ENCODE measurements around the gene DNM2. TPM values are rescaled to one million over a fixed set of nuclear protein-coding genes. Genes with fewer than 3 reads are reported as not detected.

Gene DNM2
- total RNA-seq, 1 donor from 2014 or later: 177 TPM

DNA sequence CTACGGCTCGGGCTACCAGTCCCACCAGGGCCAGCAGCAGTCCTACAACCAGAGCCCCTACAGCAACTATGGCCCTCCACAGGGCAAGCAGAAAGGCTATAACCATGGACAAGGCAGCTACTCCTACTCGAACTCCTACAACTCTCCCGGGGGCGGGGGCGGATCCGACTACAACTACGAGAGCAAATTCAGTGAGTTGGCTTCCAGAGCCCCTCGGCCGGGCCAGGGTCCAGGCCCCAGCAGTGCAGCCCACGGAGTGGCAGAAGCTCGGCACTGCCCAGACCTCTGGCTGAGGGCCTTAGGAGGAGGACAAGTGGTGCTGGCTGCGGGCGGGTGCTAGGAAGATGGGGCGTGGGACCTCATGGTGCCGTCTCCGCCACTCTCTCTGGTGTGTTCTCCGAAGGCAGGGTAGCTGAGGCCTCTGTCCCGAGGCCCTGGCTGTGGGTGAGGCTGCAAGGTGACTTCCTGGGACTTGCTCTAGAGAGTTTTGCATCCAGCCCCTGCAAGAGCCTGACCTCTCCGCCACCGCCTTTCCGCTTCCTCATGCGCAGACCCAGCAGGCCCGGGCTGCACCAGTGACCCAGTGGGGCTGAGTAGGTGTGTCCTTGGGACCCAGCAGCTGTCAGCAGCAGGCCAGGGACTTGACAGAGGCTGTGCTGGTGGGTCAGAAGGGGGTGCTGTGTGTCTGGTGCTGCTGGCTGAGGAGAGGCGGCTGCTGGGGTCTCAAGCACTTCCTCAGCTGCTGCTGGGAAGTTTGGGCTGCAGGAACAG is 30.2 kb upstream of the DNM2 start:
- intact Hi-C loops (cut with DNase I): no loop called here
- ATAC-seq: no peak
- peak; percentile 55 for DNase-seq (ENCODE audit: missing footprints)

DNA sequence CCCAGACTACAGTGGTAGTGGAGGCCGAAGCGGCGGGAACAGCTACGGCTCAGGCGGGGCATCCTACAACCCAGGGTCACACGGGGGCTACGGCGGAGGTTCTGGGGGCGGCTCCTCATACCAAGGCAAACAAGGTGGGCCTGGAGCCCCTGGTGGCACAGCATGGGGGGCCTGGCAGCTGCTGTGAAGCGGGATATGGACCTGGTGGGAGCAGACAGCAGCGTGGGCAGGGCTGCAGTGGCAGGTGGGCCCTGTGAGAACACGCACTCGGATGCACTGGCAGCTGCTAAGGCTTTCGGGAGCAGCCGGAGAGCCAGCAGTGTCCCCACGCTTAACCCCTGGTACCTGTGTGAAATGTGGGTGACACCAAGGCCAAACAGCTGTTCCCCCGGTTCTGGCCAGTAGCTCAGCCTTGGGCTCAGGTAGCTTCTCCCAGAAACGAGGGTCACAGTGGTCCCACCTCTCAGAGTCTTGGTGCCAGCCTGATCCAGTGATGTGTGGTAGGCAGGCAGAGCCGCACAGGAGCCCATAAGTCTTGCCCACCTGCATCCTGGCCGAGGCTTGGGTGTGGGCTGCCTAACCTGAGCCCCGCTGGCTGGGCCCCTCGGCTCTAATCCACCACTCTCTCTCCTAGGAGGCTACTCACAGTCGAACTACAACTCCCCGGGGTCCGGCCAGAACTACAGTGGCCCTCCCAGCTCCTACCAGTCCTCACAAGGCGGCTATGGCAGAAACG is 29.2 kb upstream of the DNM2 start:
- intact Hi-C loops (cut with DNase I): no loop called here

DNA sequence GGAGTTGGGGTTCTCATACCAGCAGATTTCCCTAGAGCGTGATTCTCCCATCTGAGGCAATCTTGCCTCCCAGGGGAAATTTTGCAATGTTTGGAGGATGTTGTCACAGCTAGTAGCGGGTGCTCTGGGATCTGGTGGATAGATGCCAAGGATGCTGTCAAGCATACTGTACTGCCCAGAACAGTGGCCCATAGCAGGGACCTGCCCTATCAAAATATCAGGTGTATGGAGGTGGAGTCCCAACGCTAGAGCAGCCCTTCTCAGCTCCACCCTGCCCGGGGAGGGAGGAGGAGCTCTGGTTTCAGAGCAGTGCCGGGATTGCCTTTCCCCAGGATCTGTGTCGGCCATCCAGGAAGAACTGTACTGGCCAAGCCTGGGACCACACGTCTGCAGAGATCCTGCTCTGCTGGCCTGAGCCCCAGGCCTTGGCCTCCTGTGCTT is 27.5 kb upstream of the DNM2 start:
- intact Hi-C loops (cut with DNase I): loop anchor here (5.0 kb wide), 1 partner anchor 38 kb away; the partner anchor contains the start of gene ILF3
- ATAC-seq (no peak), DNase-seq (ENCODE audit: missing footprints) (peak; percentile 13)

More for the DNA sequence above, 29.2 kb upstream of the DNM2 start:
- DNase-seq (ENCODE audit: missing footprints) (peak; percentile 54), ATAC-seq (no peak)

DNA sequence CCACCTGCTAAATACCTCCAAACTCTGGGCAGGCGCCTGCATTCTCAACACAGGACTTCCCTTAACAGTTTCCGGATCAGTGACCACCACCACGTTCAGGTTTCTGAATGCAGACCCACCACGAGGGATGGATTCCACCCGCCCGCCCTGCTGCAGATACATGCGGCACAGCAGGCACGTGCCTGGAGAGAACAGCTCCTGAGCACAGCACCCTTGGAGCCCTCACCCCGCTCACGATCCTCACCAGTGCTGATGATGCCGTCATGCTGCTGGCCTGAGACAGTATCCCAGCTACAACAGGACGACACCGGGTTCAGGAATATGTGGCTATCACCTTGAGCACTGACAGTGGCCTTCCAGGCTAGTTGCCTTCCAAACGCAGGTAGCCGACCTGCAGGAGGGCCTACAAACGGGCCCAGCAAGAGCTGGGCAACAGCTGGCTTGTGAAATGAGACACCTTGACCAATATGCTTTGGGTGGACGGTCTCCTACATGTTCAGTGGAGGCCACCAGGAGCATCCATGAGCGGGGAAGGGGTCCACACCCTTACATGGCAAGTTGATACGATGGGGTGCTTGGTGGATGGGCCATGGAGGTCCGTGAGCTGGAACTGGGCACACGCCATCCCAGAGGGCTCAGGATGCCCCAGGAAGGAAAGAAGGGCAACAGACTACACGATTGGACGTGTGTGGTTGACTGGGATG is 26.5 kb upstream of the DNM2 start:
- ATAC-seq (no peak), DNase-seq (ENCODE audit: missing footprints) (peak; percentile 57)
- intact Hi-C loops (cut with DNase I): loop anchor here (5.0 kb wide), 1 partner anchor 39 kb away; the partner anchor contains the start of gene ILF3

DNA sequence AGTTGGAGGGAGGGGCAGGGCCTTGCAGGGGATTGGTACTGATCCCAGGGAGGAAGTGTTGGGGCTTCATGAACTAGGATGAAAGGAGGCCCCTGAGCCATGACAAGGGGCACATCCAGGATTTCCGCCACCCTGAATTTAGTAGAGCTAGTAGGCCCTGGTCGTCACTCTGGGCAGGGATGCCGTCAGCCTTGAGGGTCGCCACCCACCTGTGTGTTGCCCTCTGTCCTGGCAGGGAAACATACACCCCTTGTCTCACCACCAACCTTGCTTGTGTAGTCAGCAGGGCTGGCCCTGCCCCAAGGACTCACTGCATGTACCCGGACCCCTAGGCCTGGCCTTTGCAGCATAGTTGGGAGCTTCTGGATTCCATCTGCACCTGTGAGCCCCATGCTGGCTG is 26.0 kb upstream of the DNM2 start:
- DNase-seq (ENCODE audit: missing footprints) (peak; percentile 34), ATAC-seq (no peak)
- intact Hi-C loops (cut with DNase I): loop anchor here (5.0 kb wide), 1 partner anchor 40 kb away; the partner anchor contains the start of gene ILF3

GRCh38 chr19:10692673-10693264 is 25.1 kb upstream of the DNM2 start:
- intact Hi-C loops (cut with DNase I): loop anchor here (5.0 kb wide), 1 partner anchor 40 kb away; the partner anchor contains the start of gene ILF3
- DNase-seq (ENCODE audit: missing footprints) (peak; percentile 28), ATAC-seq (no peak)

- intact Hi-C loops (cut with DNase I): loop anchor here (5.0 kb wide), 1 partner anchor 43 kb away; the partner anchor contains the start of gene ILF3
- no peak for DNase-seq (ENCODE audit: missing footprints)
- ATAC-seq: no peak
Measured at GRCh38 chr19:10694706-10695307, 23.1 kb upstream of the DNM2 start.

GRCh38 chr19:10695401-10696398 is 22.2 kb upstream of the DNM2 start:
- ATAC-seq (peak; percentile 99), DNase-seq (ENCODE audit: missing footprints) (peak; percentile 98)
- intact Hi-C loops (cut with DNase I): no loop called here

DNA sequence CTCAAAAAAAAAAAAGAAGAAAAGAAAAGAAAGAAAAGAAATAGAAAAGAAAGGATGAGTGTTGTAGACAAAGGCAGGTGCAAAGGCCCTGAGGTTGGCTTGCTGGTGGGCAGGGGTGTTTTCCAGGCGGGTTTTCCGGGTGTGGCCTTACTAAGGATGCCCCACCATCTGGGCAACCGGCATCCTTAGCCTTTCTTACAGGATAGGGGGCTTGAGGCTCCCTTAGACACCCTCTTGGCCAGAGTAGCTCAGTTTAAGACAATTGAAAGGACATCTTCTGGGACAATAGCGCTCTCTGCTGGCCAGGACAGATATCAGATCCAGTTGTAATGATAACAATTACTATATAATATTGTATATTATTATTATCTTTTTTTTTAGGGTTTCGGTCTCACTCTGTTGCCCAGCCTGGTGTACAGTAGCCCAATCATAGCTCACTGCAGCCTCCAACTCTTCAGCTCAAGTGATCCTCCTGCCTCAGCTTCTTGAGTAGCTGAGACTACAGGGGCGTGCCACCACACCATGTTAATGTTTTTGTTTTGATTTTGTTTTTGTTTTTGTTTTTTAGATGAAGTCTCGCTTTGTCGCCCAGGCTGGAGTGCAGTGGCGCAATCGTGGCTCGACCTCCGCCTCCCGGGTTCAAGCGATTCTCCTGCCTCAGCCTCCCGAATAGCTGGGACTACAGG is 18.1 kb upstream of the DNM2 start:
- DNase-seq (ENCODE audit: missing footprints) (peak; percentile 23), ATAC-seq (no peak)
- intact Hi-C loops (cut with DNase I): loop anchor here (2.0 kb wide), 1 partner anchor 119 kb away; no protein-coding TSS in a partner anchor

- peak; percentile 25 for ATAC-seq
- DNase-seq (ENCODE audit: missing footprints): no peak
- intact Hi-C loops (cut with DNase I): loop anchor here (2.0 kb wide), 1 partner anchor 121 kb away; no protein-coding TSS in a partner anchor
Measured at GRCh38 chr19:10701955-10702525, 15.8 kb upstream of the DNM2 start.

DNA sequence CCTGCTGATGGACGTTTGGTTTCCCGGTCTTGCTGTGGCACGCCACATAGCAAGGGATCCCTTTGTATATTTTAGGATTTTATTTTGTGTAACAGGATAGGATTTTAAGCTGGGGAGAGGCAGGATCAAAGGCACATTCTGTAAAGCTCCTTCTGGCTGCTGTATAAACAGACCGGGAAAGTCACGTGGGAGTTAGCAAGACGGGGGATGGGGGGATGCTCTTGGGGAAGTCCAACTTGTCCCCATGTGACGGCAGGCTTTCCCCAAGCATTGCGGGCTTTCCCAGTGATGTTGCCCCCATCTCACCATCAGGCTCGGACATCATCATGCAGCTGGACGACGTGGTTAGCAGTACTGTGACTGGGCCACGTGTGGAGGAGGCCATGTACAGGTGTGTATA is 10.9 kb upstream of the DNM2 start:
- intact Hi-C loops (cut with DNase I): no loop called here
- ATAC-seq (no peak), DNase-seq (ENCODE audit: missing footprints) (no peak)

- ATAC-seq (no peak), DNase-seq (ENCODE audit: missing footprints) (no peak)
- intact Hi-C loops (cut with DNase I): no loop called here
Measured at GRCh38 chr19:10707440-10707839, 10.4 kb upstream of the DNM2 start.

DNA sequence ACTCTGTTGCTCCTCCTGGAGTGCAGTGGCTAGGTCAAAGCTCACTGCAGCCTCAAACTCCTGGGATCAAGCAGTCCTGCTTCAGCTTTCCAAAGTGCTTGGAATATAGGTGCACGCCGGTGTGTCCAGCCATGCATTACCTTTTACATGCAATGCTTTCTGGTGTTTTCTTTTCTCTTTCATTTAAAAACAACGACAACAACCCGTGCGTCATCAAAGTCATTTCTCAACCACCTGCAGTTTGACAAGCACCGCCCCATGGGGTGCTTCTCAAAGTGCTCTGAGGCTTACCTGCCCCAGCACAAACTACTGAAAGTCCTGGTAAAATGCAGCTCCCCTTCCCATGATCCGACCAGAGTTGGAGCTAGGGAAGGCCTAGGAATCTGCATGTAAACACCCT is 9.6 kb upstream of the DNM2 start:
- intact Hi-C loops (cut with DNase I): no loop called here
- DNase-seq (ENCODE audit: missing footprints) (no peak), ATAC-seq (no peak)

DNA sequence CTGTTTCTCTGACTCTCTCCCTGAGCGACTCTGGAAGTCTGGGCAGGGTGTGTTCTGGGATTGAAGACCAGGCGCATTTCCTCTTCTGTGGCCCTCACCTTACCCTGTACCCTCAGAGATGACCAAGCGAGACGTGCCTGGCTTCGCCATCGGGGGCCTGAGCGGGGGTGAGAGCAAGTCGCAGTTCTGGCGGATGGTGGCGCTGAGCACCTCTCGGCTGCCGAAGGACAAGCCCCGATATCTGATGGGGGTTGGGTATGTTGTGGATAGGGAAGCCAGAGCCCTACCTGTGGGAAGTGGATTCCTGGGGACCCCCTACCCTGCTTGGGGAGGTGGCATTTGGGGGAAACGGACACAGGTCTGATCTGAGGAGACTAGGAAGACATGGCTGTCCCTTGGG is 5.8 kb upstream of the DNM2 start:
- DNase-seq (ENCODE audit: missing footprints): no peak
- intact Hi-C loops (cut with DNase I): no loop called here
- no peak for ATAC-seq

DNA sequence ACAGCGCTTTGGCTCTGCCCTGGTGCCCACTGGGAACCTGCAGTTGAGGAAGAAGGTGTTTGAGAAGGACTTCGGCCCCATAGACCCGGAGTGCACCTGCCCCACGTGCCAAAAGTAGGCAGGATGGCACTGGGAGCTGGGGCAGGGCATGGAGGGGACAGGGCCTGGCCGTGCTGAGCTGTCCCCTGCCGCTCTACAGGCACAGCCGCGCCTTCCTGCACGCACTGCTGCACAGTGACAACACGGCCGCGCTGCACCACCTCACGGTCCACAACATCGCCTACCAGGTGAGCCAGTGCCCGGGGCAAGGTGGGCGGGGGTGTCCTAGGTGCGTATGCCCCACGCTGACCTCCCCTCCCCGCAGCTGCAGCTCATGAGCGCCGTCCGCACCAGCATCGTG is 5.1 kb upstream of the DNM2 start:
- DNase-seq (ENCODE audit: missing footprints) (no peak), ATAC-seq (no peak)
- intact Hi-C loops (cut with DNase I): no loop called here

DNA sequence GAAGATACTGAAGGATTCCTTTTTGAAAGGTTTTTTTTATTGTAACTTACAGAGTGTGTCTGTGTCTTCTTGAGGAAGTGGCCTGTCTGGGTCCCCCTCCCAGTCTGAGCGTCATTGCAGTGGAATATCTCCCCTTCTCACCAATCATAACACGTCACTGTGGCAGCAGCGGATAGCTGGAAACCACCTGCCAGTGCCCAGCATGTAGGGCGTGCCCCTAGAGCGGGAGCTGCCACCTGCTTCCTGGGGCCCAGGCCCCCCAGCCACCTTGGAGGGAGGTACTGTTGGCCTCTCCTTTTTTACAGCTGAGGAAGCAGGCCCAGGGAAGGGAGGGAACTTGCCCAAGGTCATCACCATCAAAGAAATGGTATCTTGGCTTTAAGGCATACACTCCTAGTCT is 4.6 kb upstream of the DNM2 start:
- intact Hi-C loops (cut with DNase I): no loop called here
- no peak for DNase-seq (ENCODE audit: missing footprints)
- no peak for ATAC-seq
